ENCODE data around the gene FGFR4. TPM values are rescaled to one million over a fixed set of nuclear protein-coding genes. Genes with fewer than 3 reads are reported as not detected.

The FGFR4 gene
- total RNA-seq, 1 experiment from 2014 or later, result 105 TPM

- Histone ChIP-seq H3K27me3 (ENCODE audit: control insufficient read depth, insufficient read depth, low read length) (no peaks in the 10 kb centered on the region), H3K4me3 (ENCODE audit: insufficient read depth, low read depth, low read length) (no peak overlapping the region), H3K36me3 (replicated peaks; ENCODE audit: control insufficient read depth, insufficient read depth, low read length) (no peaks in the 10 kb centered on the region)
- DNase-seq, result peak; percentile 28
These were observed 17.0 kb downstream of the FGFR4 start for GRCh38 chr5:177103523-177104253.

DNA sequence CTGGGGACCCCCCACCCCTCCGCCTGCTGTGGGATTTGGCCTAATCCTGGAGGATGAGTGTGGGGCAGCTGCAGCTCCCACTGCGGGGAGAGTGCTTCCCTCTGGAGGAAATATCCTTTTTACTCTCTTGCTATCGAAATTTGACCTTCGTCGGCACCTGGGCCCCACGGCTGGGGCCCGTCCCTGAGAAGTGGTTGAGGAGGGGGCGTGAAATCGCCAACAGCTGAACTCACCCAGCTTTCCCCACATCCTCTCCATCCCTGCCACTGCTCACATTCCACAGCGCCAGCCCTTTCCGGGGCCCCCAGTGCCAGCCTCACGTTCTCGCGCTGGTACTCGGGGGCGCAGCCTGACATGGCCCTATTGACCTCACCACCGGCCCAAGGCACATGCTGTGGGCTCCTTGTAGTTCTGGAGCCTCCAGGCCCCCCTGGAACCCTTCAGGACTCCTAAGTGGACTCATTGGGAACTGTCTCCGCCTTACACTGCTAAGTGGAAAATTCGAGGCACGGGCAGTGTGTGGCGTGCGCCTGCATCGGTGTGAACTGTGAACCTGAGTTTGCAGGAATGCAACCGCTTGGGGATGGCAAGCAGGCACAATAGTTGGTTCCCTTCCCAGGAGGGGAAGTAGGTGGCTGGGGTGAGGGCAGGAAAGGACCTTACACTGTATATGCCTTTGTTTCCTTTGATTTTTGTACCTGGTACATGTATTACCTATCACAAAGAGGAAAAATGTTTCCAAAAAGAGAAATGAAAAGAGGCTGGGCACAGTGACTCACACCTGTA lies 19.2 kb downstream of the FGFR4 start:
- peak; percentile 62 for DNase-seq
- Histone ChIP-seq H3K36me3 (replicated peaks; ENCODE audit: control insufficient read depth, insufficient read depth, low read length) (no peaks in the 10 kb centered on the region), H3K4me3 (ENCODE audit: insufficient read depth, low read depth, low read length) (no peak overlapping the region), H3K27me3 (ENCODE audit: control insufficient read depth, insufficient read depth, low read length) (no peaks in the 10 kb centered on the region)

DNA sequence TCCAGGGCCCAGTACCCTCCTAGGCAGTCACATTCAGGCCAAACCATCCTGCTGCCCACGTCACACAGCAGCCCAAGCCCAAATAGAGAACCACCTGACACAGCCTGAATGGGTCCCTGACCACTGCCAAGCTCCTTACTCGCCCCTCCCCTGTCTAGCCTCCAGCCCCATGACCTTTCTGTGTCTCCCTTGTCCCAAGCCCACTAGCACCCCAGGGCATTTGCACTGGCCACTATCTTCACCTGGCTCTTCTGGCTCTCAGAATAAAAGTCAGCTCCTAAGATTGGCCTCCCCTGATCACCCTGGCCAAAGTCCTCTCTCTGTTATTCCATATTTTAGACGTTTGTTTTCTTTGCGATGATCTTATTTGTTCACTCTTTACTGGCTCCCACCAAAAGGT lies 20.4 kb downstream of the FGFR4 start:
- Histone ChIP-seq H3K36me3 (replicated peaks; ENCODE audit: control insufficient read depth, insufficient read depth, low read length) (no peaks in the 10 kb centered on the region), H3K4me3 (ENCODE audit: insufficient read depth, low read depth, low read length) (no peak overlapping the region), H3K27me3 (ENCODE audit: control insufficient read depth, insufficient read depth, low read length) (no peaks in the 10 kb centered on the region)
- DNase-seq, result no peak

- Histone ChIP-seq H3K36me3 (replicated peaks; ENCODE audit: control insufficient read depth, insufficient read depth, low read length) (no peaks in the 10 kb centered on the region), H3K4me3 (ENCODE audit: insufficient read depth, low read depth, low read length) (no peak overlapping the region), H3K27me3 (ENCODE audit: control insufficient read depth, insufficient read depth, low read length) (no peaks in the 10 kb centered on the region)
- DNase-seq, result no peak
These were observed 23.1 kb downstream of the FGFR4 start for GRCh38 chr5:177109810-177110209.

DNA sequence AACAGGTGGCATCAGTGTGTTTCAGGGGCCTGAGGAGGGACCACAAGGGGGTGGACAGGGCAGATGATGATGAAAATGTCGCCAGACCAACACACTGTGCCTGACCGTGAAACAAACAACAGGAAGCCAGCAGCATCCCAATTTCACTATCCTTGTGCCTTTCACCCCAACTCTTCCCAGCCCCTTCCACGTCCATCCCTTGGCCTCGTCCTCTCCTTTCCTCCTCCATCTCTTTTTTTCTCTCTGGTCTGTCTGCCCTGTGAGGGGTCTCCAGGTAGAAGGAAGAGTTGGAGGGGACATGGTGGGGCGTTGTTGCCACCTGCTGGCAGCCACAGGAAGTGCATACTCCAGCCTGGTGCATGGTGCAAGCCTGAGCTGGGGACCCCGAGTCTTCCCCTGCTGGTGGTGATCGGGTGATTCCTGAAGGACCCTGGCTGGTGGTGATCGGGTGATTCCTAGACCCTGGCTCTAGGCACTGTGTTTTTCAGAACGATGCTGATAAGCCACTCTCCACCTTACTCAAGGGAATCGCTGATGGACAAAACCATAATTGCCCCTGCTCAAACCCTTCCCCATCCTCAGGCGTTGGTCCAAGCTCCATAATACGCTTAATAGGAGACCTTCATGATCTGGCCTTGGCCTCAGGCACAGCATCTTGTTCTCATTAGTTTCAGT lies 25.1 kb downstream of the FGFR4 start:
- no peak overlapping the region for H3K4me3 ChIP-seq (ENCODE audit: insufficient read depth, low read depth, low read length)
- peak; percentile 95 for DNase-seq
- peaks cover 5% of the 10 kb centered on the region; the same call in 1 of the 2 replicates for H3K27me3 ChIP-seq (ENCODE audit: control insufficient read depth, insufficient read depth, low read length)

GRCh38 chr5:177112589-177113220 lies 26.0 kb downstream of the FGFR4 start:
- DNase-seq, result no peak
- Histone ChIP-seq H3K27me3 (ENCODE audit: control insufficient read depth, insufficient read depth, low read length) (peaks cover 5% of the 10 kb centered on the region; the same call in 1 of the 2 replicates), H3K36me3 (replicated peaks; ENCODE audit: control insufficient read depth, insufficient read depth, low read length) (no peaks in the 10 kb centered on the region), H3K4me3 (ENCODE audit: insufficient read depth, low read depth, low read length) (no peak overlapping the region)

More for the DNA sequence above, 25.1 kb downstream of the FGFR4 start:
- no peaks in the 10 kb centered on the region for H3K36me3 ChIP-seq (replicated peaks; ENCODE audit: control insufficient read depth, insufficient read depth, low read length)

DNA sequence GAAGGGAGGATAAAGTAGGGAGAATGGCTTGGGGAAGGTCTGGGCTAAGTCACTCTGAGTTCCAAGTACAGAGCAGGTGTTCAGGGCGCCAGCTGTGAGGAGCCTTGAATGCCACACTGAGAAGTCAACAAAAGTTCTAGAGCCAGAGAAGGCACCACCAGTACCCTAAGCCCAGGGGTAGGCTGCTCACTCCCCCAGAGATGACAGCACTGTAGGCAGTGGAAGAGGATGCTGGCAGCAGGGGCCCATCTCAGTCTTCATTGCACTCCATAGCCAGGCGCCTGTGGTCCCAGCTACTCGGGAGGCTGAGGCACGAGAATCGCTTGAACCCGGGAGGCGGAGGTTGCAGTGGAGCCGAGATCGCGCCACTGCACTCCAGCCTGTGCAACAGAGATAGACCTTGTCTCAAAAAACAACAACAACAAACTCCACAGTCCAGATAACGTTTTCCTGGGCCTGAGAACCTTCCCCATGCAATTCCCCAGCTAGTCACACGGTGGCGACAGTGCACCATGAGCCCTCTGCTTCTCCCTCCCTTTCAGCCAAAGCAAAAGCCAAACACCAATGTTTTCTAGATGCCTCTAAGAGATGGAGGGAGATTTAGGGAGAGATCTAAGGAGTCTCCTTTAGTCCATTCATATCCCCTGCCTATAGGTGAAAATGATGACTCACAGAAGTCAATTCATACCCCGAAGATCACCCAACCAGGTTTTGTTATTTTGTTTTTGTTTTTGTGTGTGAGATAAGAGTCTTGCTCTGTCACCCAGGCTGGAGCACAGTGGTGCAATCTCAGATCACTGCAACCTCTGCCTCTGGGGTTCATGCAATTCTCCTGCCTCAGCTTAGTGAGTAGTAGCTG lies 27.1 kb downstream of the FGFR4 start:
- Histone ChIP-seq H3K27me3 (ENCODE audit: control insufficient read depth, insufficient read depth, low read length) (peaks cover 5% of the 10 kb centered on the region; the same call in 1 of the 2 replicates), H3K36me3 (replicated peaks; ENCODE audit: control insufficient read depth, insufficient read depth, low read length) (no peaks in the 10 kb centered on the region), H3K4me3 (ENCODE audit: insufficient read depth, low read depth, low read length) (no peak overlapping the region)
- peak; percentile 92 for DNase-seq

DNA sequence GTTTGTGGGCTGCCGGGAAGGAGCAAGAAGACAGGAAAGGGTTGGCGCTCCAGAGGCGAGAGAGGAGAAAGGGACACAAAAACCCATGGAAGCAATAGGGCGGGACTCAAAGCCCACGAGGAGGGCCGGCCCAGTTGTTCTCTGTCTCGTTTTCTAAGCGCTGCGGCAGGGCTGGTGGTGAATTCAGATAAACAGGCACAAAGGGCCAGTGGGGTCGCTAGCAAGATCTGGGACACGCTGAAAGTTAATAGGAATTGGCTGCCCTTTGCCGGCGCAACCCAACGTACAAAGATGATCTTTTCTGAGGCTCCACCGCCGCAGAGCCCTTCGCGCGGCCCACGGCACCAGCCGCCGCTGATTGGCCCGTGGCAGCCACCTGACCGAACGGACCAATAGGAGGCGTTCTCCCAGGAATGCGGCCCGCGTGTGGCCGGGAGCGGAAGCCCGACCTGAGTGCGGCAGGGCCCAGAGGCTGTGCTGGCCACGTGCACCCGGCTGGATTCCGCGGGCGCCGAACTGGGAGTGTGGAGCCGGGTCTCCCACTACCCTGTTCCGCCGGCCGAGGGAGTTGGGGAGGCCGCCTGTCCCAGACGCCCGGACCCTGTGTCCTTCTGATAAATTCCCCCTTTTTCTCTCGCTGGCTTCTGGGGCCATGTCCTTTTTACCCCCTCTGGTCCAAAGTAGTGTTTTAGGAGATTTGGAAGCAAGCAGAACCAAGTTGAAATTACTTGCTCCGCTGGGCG lies 30.1 kb downstream of the FGFR4 start:
- Histone ChIP-seq H3K4me3 (ENCODE audit: insufficient read depth, low read depth, low read length) (peak overlapping the region; percentile 9; the same call in 1 of the 2 replicates), H3K27me3 (ENCODE audit: control insufficient read depth, insufficient read depth, low read length) (peaks cover 5% of the 10 kb centered on the region; the same call in 1 of the 2 replicates), H3K36me3 (replicated peaks; ENCODE audit: control insufficient read depth, insufficient read depth, low read length) (no peaks in the 10 kb centered on the region)
- DNase-seq, result peak; percentile 98

DNA sequence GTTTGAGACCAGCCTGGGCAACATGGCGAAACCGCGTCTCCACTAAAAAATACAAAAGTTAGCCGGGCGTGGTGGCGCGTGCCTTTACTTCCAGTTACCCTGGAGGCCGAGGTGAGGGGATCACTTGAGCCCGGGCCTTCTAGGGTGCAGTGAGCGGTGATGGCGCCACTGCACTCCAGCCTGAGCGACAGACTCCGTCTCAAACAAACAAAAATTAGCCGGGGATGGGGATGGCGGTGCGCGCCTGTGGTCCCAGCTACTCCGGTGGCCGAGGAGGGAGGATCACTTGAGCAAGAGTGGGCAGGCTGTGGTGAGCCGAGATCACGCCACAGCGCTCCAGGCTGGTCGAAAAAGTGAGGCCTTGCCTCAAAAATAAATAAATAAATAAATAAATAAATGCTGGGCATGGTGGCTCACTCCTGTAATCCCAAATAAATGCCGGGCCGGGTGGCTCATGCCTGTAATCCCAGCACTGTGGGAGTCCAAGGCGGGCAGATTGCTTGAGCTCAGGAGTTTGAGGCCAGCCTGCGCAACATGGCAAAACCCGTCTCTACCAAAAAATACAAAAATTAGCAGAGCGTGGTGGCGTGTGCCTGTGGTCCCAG lies 30.8 kb downstream of the FGFR4 start:
- no peak for DNase-seq
- peaks cover 5% of the 10 kb centered on the region; the same call in 1 of the 2 replicates for H3K27me3 ChIP-seq (ENCODE audit: control insufficient read depth, insufficient read depth, low read length)
- H3K4me3 ChIP-seq (ENCODE audit: insufficient read depth, low read depth, low read length), result no peak overlapping the region
- H3K36me3 ChIP-seq (replicated peaks; ENCODE audit: control insufficient read depth, insufficient read depth, low read length), result no peaks in the 10 kb centered on the region

- Histone ChIP-seq H3K4me3 (ENCODE audit: insufficient read depth, low read depth, low read length) (no peak overlapping the region), H3K36me3 (replicated peaks; ENCODE audit: control insufficient read depth, insufficient read depth, low read length) (no peaks in the 10 kb centered on the region), H3K27me3 (ENCODE audit: control insufficient read depth, insufficient read depth, low read length) (no peaks in the 10 kb centered on the region)
- DNase-seq, result no peak
These were observed 35.9 kb downstream of the FGFR4 start for GRCh38 chr5:177122566-177122965.

- Histone ChIP-seq H3K27me3 (ENCODE audit: control insufficient read depth, insufficient read depth, low read length) (no peaks in the 10 kb centered on the region), H3K4me3 (ENCODE audit: insufficient read depth, low read depth, low read length) (no peak overlapping the region), H3K36me3 (replicated peaks; ENCODE audit: control insufficient read depth, insufficient read depth, low read length) (no peaks in the 10 kb centered on the region)
- no peak for DNase-seq
These were observed 37.2 kb downstream of the FGFR4 start for GRCh38 chr5:177123789-177124485.

DNA sequence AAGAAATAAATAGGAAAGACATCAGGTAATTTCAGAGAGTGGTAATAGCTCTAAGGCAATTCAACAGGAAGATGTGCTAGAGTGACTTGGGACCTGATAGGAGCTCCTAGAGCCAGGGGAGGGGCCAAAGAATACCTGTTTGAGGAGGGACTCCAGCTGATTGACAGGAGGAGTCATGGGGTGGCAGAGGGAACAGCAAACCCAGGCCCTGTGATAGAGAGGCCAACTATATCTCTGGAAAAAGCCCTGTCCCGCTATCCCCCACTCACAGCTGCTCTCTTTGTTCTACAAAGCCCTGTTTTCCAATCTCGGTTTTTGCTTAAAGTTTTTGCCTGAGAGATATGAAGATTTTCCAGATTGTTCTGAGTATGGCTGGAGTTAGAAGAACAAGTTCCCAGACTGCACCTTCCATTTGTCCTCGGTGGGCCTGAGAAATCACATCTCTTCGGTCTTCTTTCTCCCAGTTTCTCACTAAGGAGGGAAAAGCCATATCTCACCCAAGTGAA lies 37.8 kb downstream of the FGFR4 start:
- no peaks in the 10 kb centered on the region for H3K27me3 ChIP-seq (ENCODE audit: control insufficient read depth, insufficient read depth, low read length)
- no peaks in the 10 kb centered on the region for H3K36me3 ChIP-seq (replicated peaks; ENCODE audit: control insufficient read depth, insufficient read depth, low read length)
- DNase-seq, result peak; percentile 89
- H3K4me3 ChIP-seq (ENCODE audit: insufficient read depth, low read depth, low read length), result no peak overlapping the region

Data from H7 (cell line).